GM12878 (cell line): ENCODE results near the gene KRTAP5-8. TPM values are rescaled to one million over a fixed set of nuclear protein-coding genes. Genes with fewer than 3 reads are reported as not detected.

Experiments
- ATAC-seq: fragments of 200-7000 bp; cut with Tn5 transposase; 3 replicates; pipeline ENCODE4 v1.9.1; 2020; ENCODE audit warnings: mild to moderate bottlenecking, moderate library complexity
- BruUV-seq: library from RNA; stranded (reverse); fragments of 400-500 nt; replicated peaks from 2 replicates; lab custom pipeline; 2021; lab: Mats Ljungman, UMichigan
- CTCF ChIA-PET: fragments of 300-600 bp; sonication (Branson Sonifier 250); formaldehyde crosslinking; extraction: SDS; loops from one replicate; lab custom pipeline; 2021; ENCODE audit warnings: inconsistent platforms; lab: Yijun Ruan, JAX
- POLR2A ChIA-PET: fragments of 350-600 bp; formaldehyde crosslinking; extraction: SDS; loops from one replicate; lab custom pipeline; 2021; ENCODE audit warnings: inconsistent platforms; lab: Charles Lee
- RAD21 ChIA-PET: fragments of 300-600 bp; sonication (Branson Sonifier 250); formaldehyde crosslinking; loops from one replicate; lab custom pipeline; 2023; ENCODE audit warnings: antibody characterized with exemption; ENCODE audit not compliant: unreplicated experiment; lab: Charles Lee
- SMC1A ChIA-PET: fragments of 300-600 bp; sonication (Branson Sonifier 250); formaldehyde crosslinking; loops from one replicate; lab custom pipeline; 2023; ENCODE audit not compliant: unreplicated experiment, uncharacterized antibody; lab: Charles Lee
- DNase-seq: peaks from one replicate; pipeline ENCODE4 v3.0.0-alpha.2; 2011; ENCODE audit warnings: low read depth, low spot score
- FAIRE-seq: peaks from 3 replicates; lab custom pipeline; 2011; peaks lifted over from hg19 to GRCh38; lab: Jason Lieb, UNC
- H2AFZ ChIP-seq: 2 replicates; pipeline ENCODE4 v1.6.0; 2011; ENCODE audit warnings: low read depth, low read length, control low read depth; ENCODE audit not compliant: control insufficient read depth
- H3K27ac ChIP-seq: 2 replicates; pipeline ENCODE4 v1.5.1; 2011; ENCODE audit warnings: control low read depth; ENCODE audit not compliant: control insufficient read depth, insufficient read depth
- H3K27me3 ChIP-seq, 2 experiments: replicated peaks in 1 of 2; 2 replicates each; pipeline versions ENCODE4 v1.6.0 to v1.6.1; 2011; ENCODE audit warnings: low read length in 1 of 2; ENCODE audit not compliant: control insufficient read depth in 2 of 2, insufficient read depth in 2 of 2
- H3K36me3 ChIP-seq, 2 experiments: 2 replicates each; pipeline ENCODE4 v1.5.1; 2011; ENCODE audit warnings: low read length in 1 of 2; ENCODE audit not compliant: control insufficient read depth in 2 of 2, insufficient read depth in 2 of 2
- H3K4me1 ChIP-seq: 2 replicates; pipeline ENCODE4 v1.6.1; 2011; ENCODE audit warnings: mild to moderate bottlenecking, low read length, moderate library complexity, mixed read lengths; ENCODE audit not compliant: control insufficient read depth, insufficient read depth
- H3K4me2 ChIP-seq: 2 replicates; pipeline ENCODE4 v1.6.0; 2011; ENCODE audit warnings: control low read depth; ENCODE audit not compliant: control insufficient read depth, insufficient read depth
- H3K4me3 ChIP-seq: fragments of 200-600 bp; sonication (generic); 2 replicates; pipeline ENCODE4 v1.5.1; 2016
- H3K79me2 ChIP-seq: 2 replicates; pipeline ENCODE4 v1.6.0; 2011; ENCODE audit warnings: low read length; ENCODE audit not compliant: control insufficient read depth, insufficient read depth
- H3K9ac ChIP-seq: 2 replicates; pipeline ENCODE4 v1.8.0; 2011; ENCODE audit warnings: low read length, control low read depth, mixed read lengths; ENCODE audit not compliant: control insufficient read depth, insufficient read depth
- H3K9me3 ChIP-seq: replicated peaks from 3 replicates; pipeline ENCODE4 v1.5.1; 2011; ENCODE audit warnings: mild to moderate bottlenecking, low read length; ENCODE audit not compliant: control insufficient read depth, insufficient read depth
- H4K20me1 ChIP-seq: 2 replicates; pipeline ENCODE4 v1.6.0; 2011; ENCODE audit not compliant: control insufficient read depth, insufficient read depth
- CEBPZ ChIP-seq: fragments of 150-350 bp; IDR thresholded peaks from 2 replicates; pipeline ENCODE4 v1.6.1; 2016; ENCODE audit warnings: low read depth, low read length
- CHD4 ChIP-seq: fragments of 200-600 bp; sonication (generic); IDR thresholded peaks from 2 replicates; pipeline ENCODE4 v1.6.1; 2016; ENCODE audit warnings: mild to moderate bottlenecking
- CREM ChIP-seq: IDR thresholded peaks from 2 replicates; pipeline ENCODE4 v1.6.1; 2014; ENCODE audit warnings: antibody characterized with exemption, low read depth
- RELA ChIP-seq: fragments of 450-650 bp; IDR thresholded peaks from 2 replicates; pipeline ENCODE4 v1.8.0; 2014; ENCODE audit warnings: borderline replicate concordance; ENCODE audit not compliant: partially characterized antibody
- SMARCA5 ChIP-seq: fragments of 450-650 bp; IDR thresholded peaks from 2 replicates; pipeline ENCODE4 v1.6.1; 2017; ENCODE audit warnings: mild to moderate bottlenecking
- STAT1 ChIP-seq: fragments of 450-650 bp; conservative IDR thresholded peaks from 2 replicates; pipeline ENCODE4 v1.6.1; 2014; ENCODE audit warnings: antibody characterized with exemption, mild to moderate bottlenecking
- ZNF622 ChIP-seq: fragments of 450-650 bp; IDR thresholded peaks from 2 replicates; pipeline ENCODE4 v1.6.1; 2017; ENCODE audit warnings: mild to moderate bottlenecking, inconsistent platforms
- WGBS: methylation state at CpG from one replicate; pipeline ENCODE4 v1.1.6; 2016; ENCODE audit warnings: low lambda C conversion rate; ENCODE audit not compliant: insufficient replicate concordance, insufficient coverage; ENCODE audit errors: missing lambda C conversion rate; 5-methylcytosine and 5-hydroxymethylcytosine counted together
- in situ Hi-C: fragments of 300-500 bp; cut with MboI; formaldehyde crosslinking; loops from 9 replicates; pipeline ENCODE4 v1.14.3; 2018; ENCODE audit warnings: mixed read lengths
- intact Hi-C: fragments of 100-400 bp; cut with micrococcal nuclease; formaldehyde crosslinking; loops from one replicate; pipeline ENCODE4 v1.14.2; 2022; ENCODE audit not compliant: unreplicated experiment
- polyA plus RNA-seq, 11 experiments: library from polyadenylated mRNA; depleted of rRNA in 4 of 11; unstranded in 6 of 11; stranded (reverse) in 5 of 11; fragments of >200 nt; fragmentation: Nextera tagmentation in 4 of 11; fragmentation: Illumina TruSeq in 1 of 11; extraction: Ambion mirVana in 4 of 11; extraction: Trizol in 1 of 11; gene quantifications; 1 replicate in 1 of 11; 2 replicates in 10 of 11; pipeline versions ENCODE4 v1.2.1 to v1.2.3, GENCODE V29; 2011 to 2016; ENCODE audit warnings: inconsistent platforms in 2 of 11, missing spikeins in 2 of 11, low read depth in 1 of 11
- total RNA-seq, 4 experiments: library from RNA; depleted of rRNA in 3 of 4; stranded (reverse); fragments of >200 nt in 3 of 4; fragmentation: Illumina TruSeq in 1 of 4; extraction: Trizol in 1 of 4; gene quantifications; 2 replicates each; pipeline versions ENCODE4 v1.2.1 to v1.2.3, GENCODE V29; 2013 to 2021

Gene KRTAP5-8
- total and polyA plus RNA-seq, 10 of the 15 experiments (the other 5 are each of a cell fraction or from before 2014, with no cell fraction given) = 0.07 to 0.36 (median 0.13) TPM; not detected in 6

- no peak for FAIRE-seq
- SMC1A ChIA-PET = interaction anchor here (1.1 kb wide), 1 partner anchor 38 kb away, joined by 3 read pairs; no protein-coding TSS in a partner anchor
- POLR2A ChIA-PET = no interaction called here
- Histone ChIP-seq H3K4me1 (0 out of 2 replicates have a peak, but pooled peaks cover 2% of the 10 kb centered on the region), H3K79me2 (no peaks in the 10 kb centered on the region), H3K4me2 (no peak overlapping the region), H4K20me1 (no peaks in the 10 kb centered on the region), H3K36me3 (peaks cover 5 to 11% of the 10 kb centered on the region in 2 experiments; a peak in 3 of 4 replicates), H2AFZ (no peak overlapping the region)
- no TSS peak for BruUV-seq
- intact Hi-C loops = no loop called here
- RAD21 ChIA-PET = no interaction called here
- no peak for TF ChIP-seq STAT1
- no peak for TF ChIP-seq ZNF622
- no peak for TF ChIP-seq SMARCA5
- no peak for TF ChIP-seq CHD4
- TF ChIP-seq CEBPZ = no peak
- no peak for TF ChIP-seq RELA
- TF ChIP-seq CREM = no peak
- TF ChIP-seq, all 136 proteins: peak for 0
- Histone ChIP-seq H3K9ac (no peak overlapping the region), H3K27me3 (no peaks in the 10 kb centered on the region), H3K9me3 (no peaks in the 10 kb centered on the region; the same call in 2 of the 3 replicates), H3K27ac (no peak overlapping the region), H3K4me3 (no peak overlapping the region)
- no peak for DNase-seq
- in situ Hi-C loops = no loop called here
- CTCF ChIA-PET = no interaction called here
- 96% methylated on average over 10 of the region's 10 CpGs for WGBS
- ATAC-seq = no peak
Observed at GRCh38 chr11:71504531-71504930, 33.3 kb upstream of the KRTAP5-8 start.
